NT2/D1 (cell line): ENCODE measurements around the gene DIAPH2.

Experiments used
- SUZ12 ChIP-seq: IDR thresholded peaks from 2 replicates; pipeline ENCODE4 v1.6.1; 2011; ENCODE audit not compliant: insufficient read length, insufficient read depth; ENCODE audit errors: extremely low read depth
- YY1 ChIP-seq: IDR thresholded peaks from 2 replicates; pipeline ENCODE4 v1.6.1; 2011; ENCODE audit not compliant: insufficient read length, insufficient read depth
- ZNF274 ChIP-seq: IDR thresholded peaks from 2 replicates; pipeline ENCODE4 v1.6.1; 2011; ENCODE audit warnings: mild to moderate bottlenecking, low read depth, low read length

- TF ChIP-seq ZNF274 (no peak), YY1 (no peak), SUZ12 (no peak)
These were observed 372.8 kb downstream of the DIAPH2 start for GRCh38 chrX:97057349-97057909.
